HUES64 (cell line): ENCODE results near the gene ADRA2B.

Experiments used
- H3K27ac ChIP-seq: 2 replicates; pipeline ENCODE4 v1.7.0; 2013; ENCODE audit warnings: low read depth, low read length, inconsistent platforms
- H3K27me3 ChIP-seq: 2 replicates; pipeline ENCODE4 v1.6.1; 2013; ENCODE audit warnings: mild to moderate bottlenecking, low read length; ENCODE audit not compliant: insufficient read depth
- H3K36me3 ChIP-seq: 2 replicates; pipeline ENCODE4 v1.6.1; 2013; ENCODE audit warnings: mild to moderate bottlenecking, low read length; ENCODE audit not compliant: insufficient read depth
- H3K4me1 ChIP-seq: 2 replicates; pipeline ENCODE4 v1.6.1; 2013; ENCODE audit warnings: mild to moderate bottlenecking, low read length, moderate library complexity; ENCODE audit not compliant: insufficient read depth
- H3K4me3 ChIP-seq: 2 replicates; pipeline ENCODE4 v1.5.1; 2013; ENCODE audit warnings: mild to moderate bottlenecking, low read length, moderate library complexity
- H3K9ac ChIP-seq: 2 replicates; pipeline ENCODE4 v1.6.1; 2013; ENCODE audit warnings: mild to moderate bottlenecking, low read depth, low read length
- H3K9me3 ChIP-seq: 2 replicates; pipeline ENCODE4 v1.6.1; 2013; ENCODE audit warnings: low read depth, low read length; ENCODE audit not compliant: insufficient read depth
- WGBS: fragments of 150-250, 120-280 bp; methylation state at CpG from one replicate; pipeline ENCODE4 v1.1.7; 2013; ENCODE audit warnings: missing lambda C conversion rate; 5-methylcytosine and 5-hydroxymethylcytosine counted together

The ADRA2B gene

GRCh38 chr2:96131813-96132745 lies 15.7 kb upstream of the ADRA2B start:
- H3K9me3 ChIP-seq, result no peaks in the 10 kb centered on the region
- H3K27ac ChIP-seq, result no peak overlapping the region
- H3K36me3 ChIP-seq, result no peaks in the 10 kb centered on the region
- 94% methylated on average over 26 of the region's 26 CpGs for WGBS
- H3K4me1 ChIP-seq, result no peaks in the 10 kb centered on the region
- H3K4me3 ChIP-seq, result no peak overlapping the region
- H3K27me3 ChIP-seq, result no peaks in the 10 kb centered on the region
- H3K9ac ChIP-seq, result no peak overlapping the region

- H3K36me3 ChIP-seq, result no peaks in the 10 kb centered on the region
- no peak overlapping the region for H3K27ac ChIP-seq
- H3K4me3 ChIP-seq, result no peak overlapping the region
- no peaks in the 10 kb centered on the region for H3K4me1 ChIP-seq
- H3K9me3 ChIP-seq, result no peaks in the 10 kb centered on the region
- H3K27me3 ChIP-seq, result 0 out of 2 replicates have a peak, but pooled peaks cover 2% of the 10 kb centered on the region
- H3K9ac ChIP-seq, result no peak overlapping the region
- 84% methylated on average over 10 of the region's 10 CpGs for WGBS
Measured at GRCh38 chr2:96131152-96131812, 14.9 kb upstream of the ADRA2B start.

DNA sequence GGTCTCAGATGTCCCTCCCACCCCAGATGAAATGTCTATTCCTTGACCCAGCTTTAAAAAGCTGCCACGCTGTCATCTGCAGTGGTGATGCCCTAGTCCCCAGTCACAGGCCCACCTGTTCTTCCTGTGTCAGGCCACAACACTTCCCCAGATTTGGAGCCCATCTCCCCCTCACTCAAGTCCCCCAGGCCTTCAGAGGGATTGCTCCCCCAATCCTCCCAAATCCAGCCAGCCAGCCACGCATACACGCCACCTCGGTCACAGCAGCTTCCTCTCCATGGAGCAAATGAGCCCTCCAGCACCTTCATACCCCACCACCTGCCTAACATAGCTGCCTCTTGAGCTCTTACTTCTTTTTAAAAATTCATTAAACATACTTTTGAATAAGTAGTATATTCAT lies 14.1 kb upstream of the ADRA2B start:
- Histone ChIP-seq H3K36me3 (no peaks in the 10 kb centered on the region), H3K4me3 (no peak overlapping the region), H3K27ac (no peak overlapping the region), H3K4me1 (no peaks in the 10 kb centered on the region), H3K9me3 (no peaks in the 10 kb centered on the region), H3K27me3 (0 out of 2 replicates have a peak, but pooled peaks cover 2% of the 10 kb centered on the region), H3K9ac (no peak overlapping the region)
- WGBS, result 90% methylated on average over 4 of the region's 4 CpGs

DNA sequence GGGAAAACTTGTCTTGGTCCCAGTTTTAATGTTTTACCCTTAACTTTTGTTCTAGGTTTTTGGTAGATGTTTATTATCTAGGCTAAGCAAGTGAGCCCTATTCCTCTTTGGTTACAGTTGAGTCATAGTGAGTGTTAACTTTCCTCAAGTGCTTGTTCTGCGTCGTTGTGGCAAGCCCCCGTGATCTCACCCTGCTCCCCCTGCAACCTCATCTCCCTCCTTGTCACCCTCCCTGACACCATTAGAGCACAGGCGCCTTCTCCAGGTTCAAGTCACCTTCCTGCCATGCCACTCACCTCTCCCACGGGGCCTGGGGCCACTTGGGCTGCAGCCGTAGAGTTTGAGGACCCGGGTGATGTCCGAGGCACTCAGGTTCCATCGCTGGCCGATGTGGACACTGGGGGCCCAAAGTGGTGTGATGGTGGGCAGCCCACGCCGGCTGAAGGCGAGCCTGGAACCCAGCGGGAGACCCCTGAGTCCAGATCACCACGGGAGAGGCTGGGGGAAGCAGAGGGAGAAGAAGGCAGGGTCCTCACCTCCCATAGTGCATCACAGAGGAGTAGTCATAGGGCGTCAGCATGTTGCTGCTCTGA lies 13.3 kb upstream of the ADRA2B start:
- Histone ChIP-seq H3K4me3 (no peak overlapping the region), H3K9ac (no peak overlapping the region), H3K27ac (no peak overlapping the region), H3K27me3 (0 out of 2 replicates have a peak, but pooled peaks cover 2% of the 10 kb centered on the region), H3K36me3 (no peaks in the 10 kb centered on the region), H3K9me3 (no peaks in the 10 kb centered on the region), H3K4me1 (no peaks in the 10 kb centered on the region)
- 87% methylated on average over 15 of the region's 16 CpGs for WGBS

GRCh38 chr2:96128456-96128855 lies 12.1 kb upstream of the ADRA2B start:
- H3K27ac ChIP-seq, result no peak overlapping the region
- H3K36me3 ChIP-seq, result no peaks in the 10 kb centered on the region
- no peak overlapping the region for H3K4me3 ChIP-seq
- 0 out of 2 replicates have a peak, but pooled peaks cover 2% of the 10 kb centered on the region for H3K27me3 ChIP-seq
- 86% methylated on average over 6 of the region's 6 CpGs for WGBS
- H3K9ac ChIP-seq, result no peak overlapping the region
- no peaks in the 10 kb centered on the region for H3K4me1 ChIP-seq
- no peaks in the 10 kb centered on the region for H3K9me3 ChIP-seq

- no peaks in the 10 kb centered on the region for H3K36me3 ChIP-seq
- no peak overlapping the region for H3K27ac ChIP-seq
- no peaks in the 10 kb centered on the region for H3K4me1 ChIP-seq
- H3K27me3 ChIP-seq, result peaks cover 6% of the 10 kb centered on the region; the same call in 1 of the 2 replicates
- no peak overlapping the region for H3K9ac ChIP-seq
- H3K4me3 ChIP-seq, result no peak overlapping the region
- H3K9me3 ChIP-seq, result no peaks in the 10 kb centered on the region
- 93% methylated on average over 14 of the region's 14 CpGs for WGBS
Measured at GRCh38 chr2:96124406-96125265, 8.3 kb upstream of the ADRA2B start.

DNA sequence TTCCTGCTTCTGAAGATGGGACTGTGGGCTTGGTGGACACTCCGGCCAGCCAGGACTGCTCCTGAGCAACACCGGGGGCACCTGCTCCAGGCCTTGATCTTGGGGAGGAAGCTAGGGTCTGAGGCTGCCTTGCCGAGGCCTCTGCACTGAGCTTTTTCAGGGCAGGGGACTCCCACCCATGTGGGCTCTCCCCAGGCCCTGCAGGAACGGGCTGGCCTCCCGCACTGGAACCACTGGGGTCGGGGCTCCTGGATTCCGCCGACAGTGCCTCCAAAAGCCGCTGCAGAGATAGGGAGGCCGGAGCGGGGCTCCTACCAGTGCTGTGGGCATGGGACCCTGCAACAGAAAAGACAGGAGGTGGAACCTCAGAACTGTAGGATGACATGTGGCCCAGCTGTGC lies 7.6 kb upstream of the ADRA2B start:
- no peaks in the 10 kb centered on the region for H3K36me3 ChIP-seq
- H3K9ac ChIP-seq, result no peak overlapping the region
- no peaks in the 10 kb centered on the region for H3K4me1 ChIP-seq
- no peaks in the 10 kb centered on the region for H3K9me3 ChIP-seq
- peaks cover 12% of the 10 kb centered on the region for H3K27me3 ChIP-seq
- WGBS, result 93% methylated on average over 11 of the region's 11 CpGs
- no peak overlapping the region for H3K4me3 ChIP-seq
- no peak overlapping the region for H3K27ac ChIP-seq

GRCh38 chr2:96123290-96123689 lies 6.9 kb upstream of the ADRA2B start:
- Histone ChIP-seq H3K27me3 (peaks cover 18% of the 10 kb centered on the region), H3K4me3 (no peak overlapping the region), H3K9me3 (no peaks in the 10 kb centered on the region), H3K36me3 (no peaks in the 10 kb centered on the region), H3K27ac (no peak overlapping the region), H3K4me1 (no peaks in the 10 kb centered on the region), H3K9ac (no peak overlapping the region)
- 80% methylated on average over 1 of the region's 1 CpG for WGBS

GRCh38 chr2:96122391-96122790 lies 6.0 kb upstream of the ADRA2B start:
- Histone ChIP-seq H3K4me3 (no peak overlapping the region), H3K36me3 (no peaks in the 10 kb centered on the region), H3K27ac (no peak overlapping the region), H3K27me3 (peaks cover 27% of the 10 kb centered on the region), H3K9ac (no peak overlapping the region), H3K9me3 (no peaks in the 10 kb centered on the region), H3K4me1 (peaks cover 4% of the 10 kb centered on the region; the same call in 1 of the 2 replicates)
- 86% methylated on average over 5 of the region's 5 CpGs for WGBS

DNA sequence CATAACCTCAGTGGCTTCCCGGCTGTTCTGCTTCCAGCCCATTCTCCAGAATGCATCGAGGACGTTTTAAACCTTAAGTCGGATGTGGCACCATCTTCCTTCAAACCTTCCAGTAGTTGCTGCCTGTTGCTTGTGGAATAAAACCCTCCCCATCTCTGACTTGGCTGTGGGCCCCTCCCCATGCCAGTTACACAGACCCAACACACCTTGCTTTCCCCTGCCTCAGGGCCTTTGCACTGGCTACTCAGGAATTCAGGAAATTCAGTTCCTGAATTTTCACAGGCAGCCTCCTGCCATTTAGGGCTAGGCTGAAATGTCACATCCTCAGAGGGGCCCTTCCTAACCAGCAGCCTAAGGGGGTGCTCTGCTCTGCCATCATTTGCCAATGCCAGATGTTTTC lies 5.0 kb upstream of the ADRA2B start:
- Histone ChIP-seq H3K27me3 (peaks cover 28% of the 10 kb centered on the region), H3K36me3 (no peaks in the 10 kb centered on the region)

More for the DNA sequence above, 5.0 kb upstream of the ADRA2B start:
- Histone ChIP-seq H3K4me1 (peaks cover 7% of the 10 kb centered on the region; the same call in 1 of the 2 replicates), H3K9ac (no peak overlapping the region), H3K9me3 (no peaks in the 10 kb centered on the region), H3K27ac (no peak overlapping the region), H3K4me3 (no peak overlapping the region)
- 95% methylated on average over 4 of the region's 4 CpGs for WGBS
